ENCODE results near the gene NME5.

DNA sequence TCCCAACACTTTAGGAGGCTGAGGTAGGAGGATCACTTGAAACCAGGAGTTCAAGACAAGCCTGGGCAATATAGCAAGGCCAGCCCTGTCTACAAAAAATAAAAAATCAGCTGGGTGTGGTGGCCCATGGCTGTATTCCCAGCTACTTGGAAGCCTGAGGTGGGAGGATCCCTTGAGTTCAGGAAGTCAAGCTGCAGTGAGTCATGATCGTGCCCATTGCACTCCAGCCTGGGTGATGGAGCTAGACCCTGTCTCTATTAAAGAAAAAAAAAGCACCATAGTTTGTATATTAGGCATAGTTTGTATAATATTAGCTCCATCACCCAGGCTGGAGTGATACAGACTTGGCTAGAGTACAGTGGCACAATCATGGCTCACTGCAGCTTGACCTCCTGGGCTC lies 9.6 kb upstream of the NME5 start:
- TF ChIP-seq EZH2 (IDR thresholded peaks at IDR 0.05; ENCODE audit: borderline replicate concordance, low read length), result no peak
- TF ChIP-seq, protein P1, sequence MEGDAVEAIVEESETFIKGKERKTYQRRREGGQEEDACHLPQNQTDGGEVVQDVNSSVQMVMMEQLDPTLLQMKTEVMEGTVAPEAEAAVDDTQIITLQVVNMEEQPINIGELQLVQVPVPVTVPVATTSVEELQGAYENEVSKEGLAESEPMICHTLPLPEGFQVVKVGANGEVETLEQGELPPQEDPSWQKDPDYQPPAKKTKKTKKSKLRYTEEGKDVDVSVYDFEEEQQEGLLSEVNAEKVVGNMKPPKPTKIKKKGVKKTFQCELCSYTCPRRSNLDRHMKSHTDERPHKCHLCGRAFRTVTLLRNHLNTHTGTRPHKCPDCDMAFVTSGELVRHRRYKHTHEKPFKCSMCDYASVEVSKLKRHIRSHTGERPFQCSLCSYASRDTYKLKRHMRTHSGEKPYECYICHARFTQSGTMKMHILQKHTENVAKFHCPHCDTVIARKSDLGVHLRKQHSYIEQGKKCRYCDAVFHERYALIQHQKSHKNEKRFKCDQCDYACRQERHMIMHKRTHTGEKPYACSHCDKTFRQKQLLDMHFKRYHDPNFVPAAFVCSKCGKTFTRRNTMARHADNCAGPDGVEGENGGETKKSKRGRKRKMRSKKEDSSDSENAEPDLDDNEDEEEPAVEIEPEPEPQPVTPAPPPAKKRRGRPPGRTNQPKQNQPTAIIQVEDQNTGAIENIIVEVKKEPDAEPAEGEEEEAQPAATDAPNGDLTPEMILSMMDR (conservative IDR thresholded peaks at IDR 0.05 in 1 of 2, IDR thresholded peaks at IDR 0.05 in 1 of 2; ENCODE audit: extremely low read depth in 1 of 2, insufficient read depth in 1 of 2, low read depth in 1 of 2, low read length in 2 of 2), result no peak
